ENCODE data around the gene PPP1R26.
"Not testable (repeated sequence)": the region's sequence is repeated elsewhere in the genome, so short reads cannot be mapped to it uniquely, and the experiment has no call there.

GRCh38 chr9:135534192-135534711 lies 54.7 kb downstream of the PPP1R26 start:
- TF ChIP-seq CTCF (conservative IDR thresholded peaks at IDR 0.05); EZH2 (IDR thresholded peaks at IDR 0.05; ENCODE audit: low read depth): not testable (repeated sequence)

All from PC-9 (cell line).